Right renal cortex interstitium (tissue), 3 donors: Measurements from ENCODE around the gene SPIN2A. TPM values are rescaled to one million over a fixed set of nuclear protein-coding genes. Genes with fewer than 3 reads are reported as not detected.
"Not testable (repeated sequence)": the region's sequence is repeated elsewhere in the genome, so short reads cannot be mapped to it uniquely, and the experiment has no call there.

Source experiments
- DNase-seq, 3 donors: peaks; one replicate each; pipeline ENCODE4 v3.0.0-alpha.2; 2013; ENCODE audit warnings: low read depth in 3 of 3, low spot score in 2 of 3
- polyA plus RNA-seq, 3 donors: library from polyadenylated mRNA; unstranded; fragments of 120-200 nt; gene quantifications; one replicate each; pipeline ENCODE4 v1.2.1, GENCODE V29; 2013; ENCODE audit not compliant: insufficient read length in 3 of 3

SPIN2A gene
- polyA plus RNA-seq, result 1 to 10 TPM; 3.3 to 3.7 (median 3.3) TPM

DNA sequence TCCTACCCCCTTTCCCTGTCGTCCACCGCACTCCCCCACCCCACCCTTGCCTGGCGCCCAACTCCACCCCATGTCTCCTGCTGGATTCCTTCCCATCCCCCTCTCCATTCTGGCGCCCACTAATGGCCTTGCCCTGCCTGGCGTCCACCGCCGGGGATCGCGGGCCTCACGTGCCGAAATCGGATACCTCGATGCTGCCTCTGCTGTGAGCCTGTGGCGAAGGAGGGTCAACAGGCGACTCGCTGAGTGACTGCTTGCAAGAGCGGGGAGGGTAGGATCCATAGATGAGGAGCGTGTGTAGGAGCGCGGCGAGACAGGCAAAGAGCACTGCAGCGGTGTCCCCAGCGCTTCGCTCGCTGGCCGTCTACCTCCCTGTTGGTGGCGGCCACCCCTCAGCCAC, at the start of gene SPIN2A:
TSS of gene SPIN2A (minus strand) at position 325 of the 400 bp plus-strand sequence. CDS start 800 bp downstream, outside the sequence.
- DNase-seq, result not testable (repeated sequence)

DNA sequence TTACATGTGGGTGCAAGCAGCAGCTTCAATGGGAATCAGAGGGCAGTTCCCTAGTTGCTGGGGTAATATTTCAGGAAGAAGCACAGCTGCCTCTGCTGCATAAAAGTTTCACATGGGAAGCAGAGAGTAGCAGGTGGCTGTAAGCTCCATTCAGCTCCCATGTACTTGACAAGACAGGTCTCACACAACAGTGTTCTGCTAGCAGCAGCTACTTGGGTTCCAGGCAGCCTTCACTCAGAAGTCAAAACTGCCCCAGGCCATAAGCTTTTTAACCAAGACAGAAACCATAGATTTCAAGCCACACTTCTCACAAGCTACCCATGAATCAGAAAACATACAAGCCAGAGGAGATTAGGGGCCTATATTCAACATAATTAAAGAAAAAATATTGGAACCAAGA, 41.4 kb upstream of the SPIN2A start:
- DNase-seq, result no peak

DNA sequence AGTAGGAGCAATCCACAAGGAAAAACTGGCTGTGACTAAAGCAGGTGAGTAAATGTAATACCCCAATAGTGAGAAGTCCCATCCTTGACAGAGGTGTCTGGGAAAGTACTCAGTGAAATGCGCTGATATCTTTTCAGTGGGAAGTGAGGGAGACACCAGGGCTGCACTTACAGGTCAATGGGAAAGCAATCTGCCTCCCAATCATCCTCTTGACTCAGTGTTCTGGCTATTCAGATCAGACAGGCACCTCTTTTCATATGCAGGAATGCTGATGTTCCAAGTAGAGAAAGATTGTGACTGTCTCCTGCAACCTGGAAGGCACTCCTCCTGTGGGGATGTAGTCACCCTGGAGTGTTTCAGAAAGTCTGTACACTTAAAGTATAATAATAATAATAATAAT, 39.9 kb upstream of the SPIN2A start:
- DNase-seq, result no peak

DNA sequence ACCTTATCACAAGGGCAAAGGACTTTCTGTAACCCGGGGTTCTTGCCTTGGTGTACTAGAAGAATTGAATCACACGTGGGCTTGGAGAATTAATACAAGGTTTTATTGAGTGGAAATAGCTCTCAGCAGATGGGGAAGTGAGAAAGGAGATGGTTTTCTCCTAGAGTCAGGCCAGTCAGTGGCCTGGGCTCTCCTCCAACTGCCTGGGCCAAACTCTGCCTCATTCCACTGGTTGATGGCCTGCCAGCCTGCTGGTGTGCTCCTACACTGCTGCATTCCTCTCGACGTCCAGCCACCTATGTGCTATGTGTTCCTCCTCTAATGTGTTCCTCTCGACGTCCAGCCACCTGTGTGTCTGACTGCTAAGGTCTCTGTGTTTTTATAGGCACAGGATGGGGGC, 35.3 kb upstream of the SPIN2A start:
- no peak for DNase-seq

DNA sequence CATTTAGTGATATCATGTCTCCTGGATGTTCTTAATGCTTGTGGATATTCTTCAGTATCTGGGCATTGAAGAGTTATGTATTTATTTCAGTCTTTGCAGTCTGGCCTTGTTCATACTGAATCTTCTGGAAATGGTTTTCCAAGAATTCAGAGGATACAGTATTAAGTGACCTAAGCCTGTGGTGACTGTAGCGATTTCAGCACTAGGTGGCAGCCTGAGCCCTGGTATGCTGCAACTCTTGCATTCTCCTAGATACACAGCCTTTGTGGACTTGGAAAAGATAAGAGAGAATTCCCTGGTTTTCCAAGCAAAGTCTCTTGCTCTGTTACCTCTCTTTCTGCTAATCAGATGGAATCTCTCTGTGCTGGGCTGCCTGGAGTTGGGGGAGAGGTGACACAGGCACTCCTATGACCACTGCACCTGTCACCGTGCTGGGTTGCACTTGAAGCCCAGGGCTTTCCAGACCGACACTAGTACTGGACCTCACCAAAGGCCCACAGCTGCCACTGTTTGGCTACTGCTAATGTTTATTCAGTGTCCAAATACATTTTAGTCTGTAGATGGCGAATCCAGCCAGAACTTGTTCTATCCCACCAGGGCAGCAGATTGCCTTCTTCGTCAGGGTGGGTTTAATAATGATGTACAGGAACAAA, 19.3 kb upstream of the SPIN2A start:
- DNase-seq, result peak in 1 of 3 donors; percentile 7

DNA sequence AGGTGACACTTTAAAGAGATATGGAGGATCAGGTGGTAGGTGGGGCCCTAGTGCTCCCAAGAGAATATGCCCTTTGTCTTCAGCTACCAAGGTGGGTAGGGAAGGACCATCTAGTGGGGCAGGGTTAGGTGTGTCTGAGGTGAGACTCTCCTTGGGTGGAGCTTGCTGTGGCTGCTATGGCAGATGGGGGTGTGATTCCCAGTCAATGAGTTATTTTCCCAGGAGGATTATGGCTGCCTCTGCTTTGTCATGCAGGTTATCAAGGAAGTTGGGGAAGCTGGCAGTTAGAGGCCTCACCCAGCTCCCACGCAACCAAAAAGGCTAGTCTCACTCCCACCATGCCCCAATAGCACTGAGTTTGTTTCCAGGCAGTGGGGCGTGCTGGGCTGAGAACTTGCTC, 18.0 kb upstream of the SPIN2A start:
- DNase-seq, result no peak

DNA sequence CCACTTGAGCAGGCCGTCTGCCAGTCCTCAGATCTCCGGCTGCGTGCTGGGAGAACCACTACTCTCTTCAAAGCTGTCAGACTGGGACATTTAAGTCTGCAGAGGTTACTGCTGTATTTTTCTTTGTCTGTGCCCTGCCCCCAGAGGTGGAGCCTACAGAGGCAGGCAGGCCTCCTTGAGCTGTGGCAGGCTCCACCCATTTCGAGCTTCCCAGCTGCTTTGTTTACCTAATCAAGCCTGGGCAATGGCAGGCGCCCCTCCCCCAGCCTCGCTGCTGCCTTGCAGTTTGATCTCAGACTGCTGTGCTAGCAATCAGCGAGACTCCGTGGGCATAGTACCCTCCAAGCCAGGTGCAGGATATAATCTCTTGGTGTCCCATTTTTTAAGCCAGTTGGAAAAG, 15.0 kb upstream of the SPIN2A start:
- not testable (repeated sequence) for DNase-seq

DNA sequence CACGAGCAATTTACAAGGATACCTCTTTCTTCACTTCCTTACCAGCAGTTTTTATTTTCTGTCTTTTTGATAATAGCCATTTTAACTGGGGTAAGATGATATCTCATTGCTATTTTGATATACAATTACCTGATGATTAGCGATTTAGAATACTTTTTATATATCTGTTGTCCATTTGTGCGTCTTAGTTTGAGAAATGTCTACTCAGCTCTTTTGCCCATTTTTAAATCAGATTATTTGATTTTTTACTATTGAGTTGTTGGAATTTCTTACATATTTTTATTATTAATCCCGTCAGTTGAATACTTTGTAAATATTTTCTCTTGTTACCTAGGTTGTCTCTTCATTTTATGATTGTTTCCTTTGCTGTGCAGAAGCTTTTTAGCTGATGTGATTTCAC, 1.5 kb upstream of the SPIN2A start:
- DNase-seq, result no peak

DNA sequence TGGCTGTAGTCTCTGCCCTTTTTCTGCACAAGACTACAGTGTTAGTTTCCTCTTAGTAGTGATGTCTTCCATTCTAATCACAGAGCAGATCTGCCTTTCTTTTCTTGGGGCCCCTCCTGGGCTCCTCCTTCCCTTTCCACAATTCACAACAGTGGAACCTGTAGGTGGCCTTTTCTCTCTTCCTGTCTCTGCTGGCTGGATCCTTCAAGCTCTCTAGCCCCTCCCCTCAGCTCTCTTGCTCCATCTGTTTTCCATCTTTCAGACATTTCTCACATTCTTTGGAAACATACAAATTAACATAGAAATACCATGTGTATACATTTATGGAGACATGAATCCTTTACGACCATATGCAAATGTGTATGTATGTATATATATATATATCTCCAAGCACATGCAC, 304 bp upstream of the SPIN2A start:
- peak in 1 of 3 donors; percentile 23 for DNase-seq

DNA sequence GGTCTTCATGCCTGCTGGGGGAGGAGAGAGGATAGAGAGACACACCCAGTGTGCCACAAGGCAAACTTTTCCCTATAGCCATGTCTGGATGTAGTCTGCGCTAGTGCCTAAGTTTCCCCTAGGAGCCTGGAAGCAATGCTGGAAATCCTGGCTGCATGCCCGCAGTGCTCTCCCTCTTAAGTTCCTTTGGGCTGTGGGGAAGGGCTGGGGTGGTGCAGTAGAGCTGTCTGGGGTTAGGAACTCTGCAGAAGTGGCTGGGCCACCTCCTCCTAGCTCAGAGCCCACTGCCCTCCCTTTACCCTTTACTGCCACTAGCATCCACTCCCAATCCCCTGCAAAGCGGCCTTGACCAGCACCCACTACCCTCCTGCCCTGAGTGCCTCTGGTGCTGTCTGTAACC, 608 bp downstream of the SPIN2A start:
- not testable (repeated sequence) for DNase-seq

DNA sequence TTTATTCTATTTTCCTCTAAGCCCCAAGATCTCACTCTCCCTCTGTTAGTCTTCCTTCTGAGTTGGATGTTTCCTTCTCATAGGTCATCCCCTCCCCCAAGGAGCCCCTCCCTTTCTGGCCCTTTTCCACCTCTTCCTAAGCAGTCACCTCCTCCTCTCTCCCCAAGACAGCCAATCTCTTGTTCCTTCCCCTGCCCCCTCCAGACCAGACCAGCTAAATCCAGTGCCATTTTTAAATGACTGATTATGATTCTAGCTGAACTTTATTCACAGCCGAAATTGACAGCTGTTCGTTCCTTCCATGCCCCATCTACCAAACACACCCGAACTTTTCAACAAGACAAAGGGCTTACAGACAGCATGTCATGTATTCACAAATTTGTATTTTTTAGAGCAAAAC, 1.9 kb downstream of the SPIN2A start:
- no peak for DNase-seq

DNA sequence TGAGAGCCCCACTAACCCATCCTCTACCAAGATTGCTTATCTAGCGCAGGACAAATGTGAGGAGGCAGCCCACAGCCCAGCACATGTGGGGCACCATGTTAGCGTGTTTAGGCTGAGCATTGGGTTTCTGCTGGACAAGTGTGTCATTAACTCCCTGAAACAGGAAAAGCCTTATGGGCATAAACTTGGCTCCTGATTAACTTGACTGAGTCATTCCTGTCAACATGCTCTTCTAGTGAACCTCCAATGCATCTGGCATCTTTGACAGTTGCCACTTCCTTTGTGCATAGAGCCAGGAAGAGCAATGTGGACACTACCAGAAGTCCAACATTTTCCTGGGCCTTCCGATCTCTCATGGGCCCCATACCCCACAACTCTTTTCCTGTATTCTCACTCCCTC, 2.5 kb downstream of the SPIN2A start:
- DNase-seq, result no peak

DNA sequence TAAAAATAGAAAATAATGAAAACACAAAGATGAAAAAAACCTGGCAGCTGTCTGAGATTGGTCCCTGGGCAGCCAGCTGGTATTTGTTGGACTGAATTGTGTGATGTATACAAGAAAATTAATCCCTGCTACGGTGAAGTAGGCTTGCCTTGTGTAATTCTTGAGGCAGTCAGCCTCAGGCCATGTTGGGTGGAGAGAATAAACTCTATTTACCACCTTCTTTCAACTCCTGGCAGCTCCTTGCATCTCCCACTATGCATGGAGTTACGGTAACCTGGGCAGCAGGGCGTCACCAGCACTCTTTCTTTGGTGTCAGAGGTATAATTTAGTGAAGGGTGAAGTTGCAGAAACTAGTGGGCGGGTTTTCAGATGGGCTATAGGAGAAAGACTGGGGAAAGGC, 3.5 kb downstream of the SPIN2A start:
- no peak for DNase-seq

DNA sequence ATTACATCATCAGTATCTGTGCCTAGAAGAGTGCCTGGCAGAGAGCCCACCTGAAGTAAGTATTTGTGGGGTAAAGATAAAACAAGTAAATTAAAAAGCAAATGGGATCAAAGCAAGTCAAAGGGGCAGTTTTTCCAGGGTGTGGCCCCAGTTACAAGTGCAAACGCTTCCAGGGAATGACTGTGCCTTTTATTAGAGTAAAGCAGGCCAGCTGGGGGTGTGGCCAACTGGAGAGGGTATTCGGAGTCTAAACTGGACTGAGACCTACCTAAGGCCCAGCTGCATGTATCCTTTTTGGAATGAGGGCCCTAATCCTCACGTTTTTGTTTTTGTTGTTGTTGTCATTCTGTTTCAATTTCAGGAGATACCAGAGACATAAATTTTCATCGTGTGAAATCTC, 3.9 kb downstream of the SPIN2A start:
- DNase-seq, result not testable (repeated sequence)

DNA sequence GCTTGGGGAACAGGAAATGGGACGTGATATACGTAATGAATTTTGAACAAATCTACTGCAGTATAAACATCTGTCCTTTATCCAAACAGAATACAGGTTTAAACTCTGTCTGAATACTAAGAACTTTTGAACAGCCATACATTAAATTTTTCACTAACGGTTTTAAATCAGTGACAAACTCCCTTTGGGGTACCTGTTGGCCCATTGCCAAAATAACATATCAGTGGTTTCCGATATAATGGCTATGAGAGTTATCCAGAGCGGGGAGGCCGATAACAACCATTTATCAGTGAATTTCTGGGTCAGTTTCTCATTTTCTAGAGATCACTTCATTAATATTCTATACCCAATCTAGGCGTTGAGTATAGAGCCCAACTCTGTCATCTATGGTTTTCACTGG, 5.2 kb downstream of the SPIN2A start:
- no peak for DNase-seq

DNA sequence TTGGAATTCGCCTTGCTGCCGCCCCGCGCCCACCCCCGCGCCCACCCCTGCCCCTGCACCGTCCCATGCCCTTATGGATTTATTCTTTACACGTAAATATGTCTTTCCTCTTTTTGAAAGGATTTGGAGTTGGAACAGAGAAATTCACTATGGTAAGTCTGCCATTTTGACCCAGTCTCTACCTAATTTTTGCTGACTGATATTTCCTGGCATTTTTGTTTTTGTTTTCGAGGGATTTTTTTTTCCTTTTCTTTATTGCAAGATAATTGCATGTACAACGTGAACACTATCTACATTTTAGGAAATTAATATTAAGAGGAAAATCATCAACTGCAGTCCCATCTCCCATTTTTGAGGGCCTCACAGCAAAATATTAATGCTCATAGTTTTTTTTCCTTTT, 15.4 kb downstream of the SPIN2A start:
- DNase-seq, result no peak

DNA sequence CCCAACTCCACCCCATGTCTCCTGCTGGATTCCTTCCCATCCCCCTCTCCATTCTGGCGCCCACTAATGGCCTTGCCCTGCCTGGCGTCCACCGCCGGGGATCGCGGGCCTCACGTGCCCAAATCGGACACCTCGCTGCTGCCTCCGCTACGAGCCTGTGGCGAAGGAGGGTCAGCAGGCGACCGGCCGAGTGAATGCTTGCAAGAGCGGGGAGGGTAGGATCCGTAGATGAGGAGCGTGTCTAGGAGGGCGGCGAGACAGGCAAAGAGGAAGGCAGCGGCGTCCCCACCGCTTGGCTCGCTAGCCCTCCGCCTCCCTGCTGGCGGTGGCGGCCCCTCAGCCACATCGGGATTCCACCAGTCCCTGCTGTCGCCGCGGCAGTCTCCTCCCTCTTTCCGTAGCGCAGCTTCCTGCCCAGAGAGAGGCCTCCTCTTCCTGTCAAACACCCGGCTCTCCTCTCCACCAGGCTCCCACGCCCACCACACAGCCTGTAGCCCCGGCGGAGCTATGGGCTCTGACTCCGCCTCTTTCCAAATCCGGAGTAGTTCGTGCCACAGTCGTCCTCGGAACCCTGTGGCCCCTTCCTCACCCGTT, 15.9 kb downstream of the SPIN2A start, which contains the start of gene SPIN2B:
TSS of gene SPIN2B (minus strand) at position 387 of the 594 bp plus-strand sequence.
- DNase-seq, result peak in 1 of 3 donors; percentile 65

DNA sequence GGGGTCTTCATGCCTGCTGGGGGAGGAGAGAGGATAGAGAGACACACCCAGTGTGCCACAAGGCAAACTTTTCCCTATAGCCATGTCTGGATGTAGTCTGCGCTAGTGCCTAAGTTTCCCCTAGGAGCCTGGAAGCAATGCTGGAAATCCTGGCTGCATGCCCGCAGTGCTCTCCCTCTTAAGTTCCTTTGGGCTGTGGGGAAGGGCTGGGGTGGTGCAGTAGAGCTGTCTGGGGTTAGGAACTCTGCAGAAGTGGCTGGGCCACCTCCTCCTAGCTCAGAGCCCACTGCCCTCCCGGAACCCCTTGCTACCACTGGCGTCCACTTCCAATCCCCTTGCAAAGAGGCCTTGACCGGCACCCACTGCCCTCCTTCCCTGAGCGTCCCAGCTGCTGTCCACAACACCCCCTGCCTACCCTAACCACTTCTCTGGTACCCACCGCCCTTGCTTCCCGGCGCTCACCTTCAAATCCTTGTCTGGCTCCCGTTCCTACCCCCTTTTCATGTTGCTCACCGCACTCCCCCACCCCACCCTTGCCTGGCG, 16.5 kb downstream of the SPIN2A start:
- DNase-seq, result not testable (repeated sequence)

DNA sequence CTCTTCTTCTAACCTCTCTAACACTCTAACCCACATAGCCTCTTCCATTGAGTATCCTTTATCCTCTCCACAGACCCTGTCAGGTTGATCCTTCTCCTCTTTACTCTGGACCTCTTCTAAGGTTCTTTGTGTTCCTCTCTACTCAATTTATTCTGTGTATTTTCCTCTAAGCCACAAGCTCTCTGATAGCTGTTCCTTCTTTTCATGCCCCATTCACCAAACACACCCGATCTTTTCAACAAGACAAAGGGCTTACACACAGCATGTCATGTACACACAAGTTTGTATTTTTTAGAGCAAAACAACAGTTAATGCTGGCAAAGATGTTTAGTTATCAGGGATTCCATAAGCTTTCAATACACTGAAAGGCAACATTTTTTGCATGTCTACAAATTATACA, 17.8 kb downstream of the SPIN2A start:
- DNase-seq, result no peak

DNA sequence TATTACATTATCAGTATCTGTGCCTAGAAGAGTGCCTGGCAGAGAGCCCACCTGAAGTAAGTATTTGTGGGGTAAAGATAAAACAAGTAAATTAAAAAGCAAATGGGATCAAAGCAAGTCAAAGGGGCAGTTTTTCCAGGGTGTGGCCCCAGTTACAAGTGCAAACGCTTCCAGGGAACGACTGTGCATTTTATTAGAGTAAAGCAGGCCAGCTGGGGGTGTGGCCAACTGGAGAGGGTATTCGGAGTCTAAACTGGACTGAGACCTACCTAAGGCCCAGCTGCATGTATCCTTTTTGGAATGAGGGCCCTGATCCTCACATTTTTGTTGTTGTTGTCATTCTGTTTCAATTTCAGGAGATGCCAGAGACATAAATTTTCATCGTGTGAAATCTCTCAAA, 19.6 kb downstream of the SPIN2A start:
- DNase-seq, result not testable (repeated sequence)

DNA sequence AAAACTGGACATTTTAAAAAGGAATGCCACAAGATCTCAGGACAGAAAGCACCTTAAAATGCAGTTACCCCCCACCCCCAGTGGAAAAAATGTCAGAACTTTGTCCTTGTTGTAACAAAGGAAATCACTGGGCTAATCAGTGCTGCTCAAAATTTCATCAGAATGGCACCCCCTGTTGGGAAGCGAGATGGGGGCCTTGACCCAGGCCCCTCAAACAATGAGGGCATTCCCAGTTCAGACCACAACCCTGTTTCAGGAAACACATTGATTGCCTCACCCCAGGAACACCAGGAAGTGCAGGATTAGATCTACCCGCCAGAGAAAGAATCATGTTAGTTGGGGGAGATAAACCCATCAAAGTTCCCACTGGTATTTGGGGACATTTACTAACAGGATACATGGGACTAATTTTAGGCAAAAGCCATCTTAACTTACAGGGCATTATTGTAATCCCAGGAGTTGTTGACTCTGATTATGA, 32.2 kb downstream of the SPIN2A start:
- DNase-seq, result no peak

DNA sequence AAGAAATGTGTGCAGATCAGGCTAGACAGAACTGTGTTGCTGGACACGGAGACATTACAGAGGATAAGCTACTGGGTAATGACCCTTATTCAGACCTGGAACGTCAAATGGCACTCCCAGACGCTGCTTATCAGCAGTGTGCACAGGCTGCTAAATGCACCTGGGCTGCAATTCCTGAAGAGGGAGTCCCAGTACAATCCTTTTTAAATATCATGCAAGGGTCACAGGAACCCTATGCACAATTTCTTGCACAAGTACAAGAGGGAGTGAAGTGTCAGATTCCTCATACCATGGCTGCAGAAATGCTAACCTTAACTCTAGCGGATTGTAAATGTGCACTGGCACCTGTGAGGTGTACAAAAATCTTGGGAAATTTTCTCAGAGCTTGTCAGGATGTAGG, 32.8 kb downstream of the SPIN2A start:
- no peak for DNase-seq
